GM18861 (cell line): Measurements from ENCODE around the gene FXYD1.

Experiments used
- ATAC-seq: cut with Tn5 transposase; IDR thresholded peaks from one replicate; pipeline ENCODE4 v1.9.1; 2021; ENCODE audit not compliant: unreplicated experiment

The FXYD1 gene

DNA sequence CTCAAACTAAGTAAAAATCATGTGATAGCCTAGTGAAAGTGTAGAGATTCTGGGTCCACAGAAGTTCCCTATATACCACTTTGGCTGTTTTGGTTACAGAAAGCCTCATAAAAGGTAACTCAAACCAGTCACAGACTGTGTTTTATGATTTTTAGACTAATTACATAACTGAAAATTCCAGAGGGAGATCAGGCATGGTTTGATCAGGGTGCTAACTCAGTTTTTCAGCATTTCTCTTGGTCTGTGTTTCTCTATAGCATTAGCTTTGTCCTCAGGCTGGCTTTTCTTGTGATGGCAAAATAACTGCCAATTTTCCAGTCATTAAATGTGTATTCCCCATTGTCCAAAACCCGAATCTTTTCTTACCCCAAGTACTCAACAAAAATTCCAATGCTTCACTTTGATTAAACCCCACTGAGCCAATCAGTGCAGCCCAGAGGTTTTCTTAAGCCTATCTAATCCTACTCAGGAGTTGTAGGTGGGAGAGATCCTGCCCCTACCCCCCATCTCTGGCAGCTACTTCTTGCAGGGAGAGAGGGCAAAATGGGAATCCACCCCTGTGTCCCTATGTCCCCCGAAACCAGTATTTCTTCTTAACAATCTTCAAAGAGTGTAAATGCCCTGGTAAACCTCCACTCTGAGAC, 31.6 kb upstream of the FXYD1 start:
- no peak for ATAC-seq

DNA sequence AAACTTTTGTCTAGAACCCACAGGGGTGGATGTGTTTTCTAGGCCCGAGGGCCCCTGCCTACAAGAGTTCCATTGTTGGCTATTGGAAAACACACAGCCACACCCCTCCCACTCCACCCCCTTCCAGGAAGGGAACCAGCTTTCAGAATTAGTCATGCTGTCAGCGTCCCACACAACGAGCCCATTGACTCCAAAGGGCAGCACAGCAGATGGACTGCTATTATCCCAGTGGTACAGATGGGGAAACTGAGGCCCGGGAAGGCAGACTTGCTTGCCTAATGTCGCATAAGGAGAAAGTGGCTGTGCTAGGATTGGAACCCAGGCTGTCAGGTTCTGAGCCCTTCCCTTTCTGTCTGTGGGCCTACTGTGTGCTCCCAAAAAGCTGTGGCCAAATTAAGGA, 31.1 kb upstream of the FXYD1 start:
- ATAC-seq, result no peak

- ATAC-seq, result no peak
Observed at GRCh38 chr19:35108730-35109129, 29.9 kb upstream of the FXYD1 start.

- no peak for ATAC-seq
Observed at GRCh38 chr19:35109395-35110112, 29.1 kb upstream of the FXYD1 start.

DNA sequence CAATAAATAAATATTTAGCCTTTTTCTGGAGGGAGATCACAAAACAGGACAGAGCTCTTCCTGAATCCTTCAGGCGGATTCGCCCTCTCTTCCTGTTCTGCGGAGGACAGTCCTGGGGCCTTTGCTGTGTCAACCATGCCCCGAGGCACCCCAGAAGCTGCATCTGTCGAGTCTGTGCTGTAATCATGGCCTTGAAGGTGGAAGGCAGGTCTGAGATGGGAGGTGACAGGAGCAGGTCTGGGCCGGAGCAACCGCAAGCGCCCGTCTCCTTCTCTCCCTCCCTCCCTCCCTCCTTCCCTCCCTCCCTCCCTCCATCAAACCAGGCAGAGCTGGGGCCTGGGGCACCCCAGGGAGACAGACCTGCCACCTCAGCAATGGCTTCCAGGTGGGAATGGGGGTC, 27.6 kb upstream of the FXYD1 start:
- ATAC-seq, result no peak

GRCh38 chr19:35112995-35113688, 25.5 kb upstream of the FXYD1 start:
- ATAC-seq, result no peak

DNA sequence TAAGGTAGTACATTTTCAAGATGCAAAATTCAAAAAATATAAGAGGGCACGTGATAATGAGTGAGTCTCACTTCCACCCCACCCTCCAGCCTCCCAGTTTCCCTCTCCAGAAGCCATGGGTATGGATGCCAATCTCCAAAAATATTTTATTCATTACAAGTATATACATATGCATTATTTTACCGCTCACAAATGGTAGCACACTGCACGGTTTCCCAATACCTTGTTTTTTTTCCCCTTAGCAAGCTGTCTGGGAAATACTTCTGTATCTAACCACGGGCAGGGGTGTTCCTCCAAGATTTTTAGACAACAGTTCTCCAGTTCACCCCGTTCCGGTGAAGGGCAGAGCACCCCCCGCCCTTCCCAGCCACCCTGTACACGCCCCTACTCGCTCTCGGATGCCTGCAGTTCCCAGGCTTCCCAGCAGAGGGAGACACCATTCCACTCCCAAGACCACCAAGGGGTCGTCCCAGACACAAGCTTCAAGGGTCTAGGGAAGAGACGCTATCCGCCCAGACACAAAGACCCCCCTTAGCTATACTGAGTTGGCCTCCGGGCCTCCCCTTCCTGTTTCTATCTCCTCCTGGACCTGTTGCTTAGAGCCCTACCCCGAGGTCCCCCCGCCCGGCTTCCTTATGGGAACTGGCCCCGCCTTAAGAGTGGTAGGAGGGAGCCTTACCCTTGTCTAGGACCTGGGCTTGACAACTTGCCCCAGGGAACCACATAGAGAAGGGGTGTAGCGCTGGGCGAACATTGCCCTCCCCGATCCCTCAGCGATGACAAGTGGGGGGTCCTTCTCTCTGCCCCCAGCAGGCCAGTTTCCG, 24.1 kb upstream of the FXYD1 start:
- ATAC-seq, result no peak

DNA sequence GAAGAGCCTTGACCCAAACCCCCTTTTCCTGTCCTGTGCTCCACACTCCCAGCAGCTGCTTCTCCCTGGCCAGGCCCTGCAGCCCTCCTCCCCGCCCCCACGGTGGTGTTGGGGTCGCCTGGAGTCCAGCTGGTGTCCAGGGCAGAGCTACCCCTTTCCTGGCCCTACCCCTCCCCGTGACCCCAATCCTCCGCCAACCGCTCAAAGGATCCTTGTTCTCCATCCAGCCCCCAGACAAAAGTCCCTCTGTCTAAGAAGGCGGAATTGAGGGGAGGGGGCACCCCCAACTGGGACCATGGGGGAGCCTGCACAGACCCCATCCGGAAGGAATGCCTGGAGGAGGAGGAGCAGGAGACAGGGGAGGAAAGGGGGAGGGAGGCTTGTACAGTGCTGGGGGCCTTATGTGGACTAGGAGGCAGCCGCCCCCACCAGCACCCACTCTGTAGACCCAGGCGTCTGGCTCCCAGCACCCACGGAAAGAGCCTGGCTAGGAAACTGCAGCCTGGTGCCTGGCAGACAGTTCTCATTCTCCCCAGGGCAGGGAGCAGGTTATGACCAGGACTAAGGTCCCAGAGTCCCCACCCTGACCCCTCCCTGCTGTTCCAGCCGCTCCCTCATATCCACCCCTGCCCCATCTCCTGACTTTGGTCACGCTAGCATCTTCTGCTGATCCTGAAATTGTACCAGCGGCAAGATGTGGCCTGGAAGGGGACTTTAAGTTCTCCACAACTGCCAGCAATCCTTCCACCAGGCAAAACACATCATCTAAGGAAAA, 23.3 kb upstream of the FXYD1 start, which contains the start of gene FXYD3:
Gene FXYD3, plus strand, starts transcription at position 647 of the 775 bp plus-strand sequence. CDS start 3,554 bp downstream, outside the sequence.
- ATAC-seq, result no peak

GRCh38 chr19:35116072-35116801, 22.4 kb upstream of the FXYD1 start:
- no peak for ATAC-seq

- ATAC-seq, result no peak
Observed at GRCh38 chr19:35117116-35117515, 21.5 kb upstream of the FXYD1 start.

DNA sequence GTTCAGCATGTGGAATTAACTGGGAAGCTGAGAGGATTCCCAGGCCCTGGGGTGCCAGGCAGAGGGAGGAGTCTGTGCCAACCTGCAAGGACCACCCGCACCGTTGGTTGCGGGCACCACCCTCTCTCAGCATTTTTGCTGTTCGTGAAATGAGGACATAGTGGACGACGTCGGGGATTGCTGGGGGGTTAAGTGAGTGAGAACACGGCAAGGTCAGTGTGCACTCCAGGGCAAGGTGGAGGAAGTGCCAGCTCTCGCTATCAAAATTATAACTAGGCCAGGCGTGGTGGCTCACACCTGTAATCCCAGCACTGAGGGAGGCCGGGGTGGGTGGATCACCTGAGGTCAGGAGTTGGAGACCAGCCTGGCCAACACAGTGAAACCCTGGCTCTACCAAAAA, 20.8 kb upstream of the FXYD1 start:
- ATAC-seq, result no peak

- ATAC-seq, result no peak
Observed at GRCh38 chr19:35118268-35119020, 20.2 kb upstream of the FXYD1 start.

GRCh38 chr19:35119091-35119490, 19.5 kb upstream of the FXYD1 start:
- ATAC-seq, result no peak

GRCh38 chr19:35119578-35120155, 19.0 kb upstream of the FXYD1 start:
- no peak for ATAC-seq

- ATAC-seq, result no peak
Observed at GRCh38 chr19:35120492-35120891, 18.1 kb upstream of the FXYD1 start.

DNA sequence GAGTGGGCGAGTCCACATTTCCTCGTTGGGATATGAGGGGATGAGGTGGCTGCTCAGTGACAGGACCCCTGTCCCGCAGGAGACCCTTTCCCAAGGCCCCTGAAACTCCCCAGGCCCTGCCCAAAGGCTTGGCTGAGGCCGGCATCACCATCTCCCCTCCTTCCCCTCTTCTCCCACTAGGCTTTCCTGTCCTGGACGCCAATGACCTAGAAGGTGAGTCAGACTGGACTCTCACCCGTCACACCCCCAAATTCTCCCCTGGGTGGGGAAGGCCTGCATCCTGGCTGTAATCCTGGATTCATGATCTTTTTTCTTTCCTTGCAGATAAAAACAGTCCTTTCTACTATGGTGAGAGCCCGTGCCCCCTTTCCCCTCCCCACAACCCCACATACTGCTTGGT, 17.7 kb upstream of the FXYD1 start:
- ATAC-seq, result no peak

DNA sequence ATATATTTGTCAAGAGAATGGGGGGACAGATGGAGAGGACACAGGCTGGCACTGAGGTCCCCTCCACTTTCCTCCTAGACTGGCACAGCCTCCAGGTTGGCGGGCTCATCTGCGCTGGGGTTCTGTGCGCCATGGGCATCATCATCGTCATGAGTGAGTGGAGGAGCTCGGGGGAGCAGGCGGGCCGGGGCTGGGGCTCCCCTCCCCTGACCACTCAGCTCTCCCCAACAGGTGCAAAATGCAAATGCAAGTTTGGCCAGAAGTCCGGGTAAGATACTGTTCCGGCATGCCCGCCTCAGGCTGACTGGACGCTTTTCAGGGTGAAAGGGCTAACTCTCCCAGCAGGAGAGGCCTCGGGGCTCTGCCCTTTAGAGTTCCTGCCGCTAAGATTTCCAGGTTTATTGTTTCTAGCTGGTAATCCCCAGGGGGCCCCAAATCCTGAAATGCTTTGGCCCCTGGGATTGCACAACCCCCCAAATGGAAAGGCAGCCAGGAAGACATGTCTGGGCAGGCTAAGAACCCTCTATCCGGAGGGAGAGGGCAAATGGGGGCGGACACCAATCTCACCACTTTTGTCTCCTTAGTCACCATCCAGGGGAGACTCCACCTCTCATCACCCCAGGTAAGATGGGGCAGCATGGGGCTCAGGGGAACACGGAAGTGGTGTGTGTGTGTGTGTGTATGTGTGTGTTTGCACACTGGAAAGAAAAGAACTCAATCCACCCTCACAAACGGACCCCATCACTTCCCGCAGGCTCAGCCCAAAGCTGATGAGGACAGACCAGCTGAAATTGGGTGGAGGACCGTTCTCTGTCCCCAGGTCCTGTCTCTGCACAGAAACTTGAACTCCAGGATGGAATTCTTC, 15.7 kb upstream of the FXYD1 start:
- no peak for ATAC-seq

GRCh38 chr19:35123573-35123972, 15.1 kb upstream of the FXYD1 start:
- ATAC-seq, result no peak
